Activated CD4-positive, alpha-beta memory T cell treated with anti-CD3 and anti-CD28 coated beads, Interleukin-2, amount 10 ng/mL, durations not matched to agents 7 days and 5 days (primary cell): ENCODE results near the gene KRTAP10-1. TPM values are rescaled to one million over a fixed set of nuclear protein-coding genes. Genes with fewer than 3 reads are reported as not detected.

Source experiments
- CTCF ChIA-PET: fragments of 350-600 bp; sonication (Branson Sonifier 250); formaldehyde crosslinking; loops from one replicate; lab custom pipeline; 2021; ENCODE audit warnings: antibody characterized with exemption, inconsistent platforms; lab: Charles Lee
- POLR2A ChIA-PET: fragments of 350-600 bp; sonication (Branson Sonifier 250); formaldehyde crosslinking; loops from one replicate; lab custom pipeline; 2021; ENCODE audit warnings: antibody characterized with exemption; lab: Charles Lee
- DNase-seq: peaks from one replicate; pipeline ENCODE4 v3.0.0-alpha.2; 2020
- H3K27ac Mint-ChIP-seq: one replicate; pipeline ENCODE4 v1.8.0; 2021; ENCODE audit warnings: mild to moderate bottlenecking, mixed read lengths
- H3K27me3 Mint-ChIP-seq: one replicate; pipeline ENCODE4 v1.8.0; 2021; ENCODE audit warnings: mixed read lengths
- H3K36me3 Mint-ChIP-seq: one replicate; pipeline ENCODE4 v1.8.0; 2021; ENCODE audit warnings: low read depth, mixed read lengths
- H3K4me1 Mint-ChIP-seq: one replicate; pipeline ENCODE4 v1.8.0; 2021; ENCODE audit warnings: mixed read lengths
- H3K4me3 Mint-ChIP-seq: one replicate; pipeline ENCODE4 v1.8.0; 2021; ENCODE audit warnings: mild to moderate bottlenecking, mixed read lengths
- H3K9me3 Mint-ChIP-seq: one replicate; pipeline ENCODE4 v1.8.0; 2021; ENCODE audit warnings: mixed read lengths
- total RNA-seq, 2 experiments: library from RNA; stranded (reverse); gene quantifications; one replicate each; pipeline ENCODE4 v1.2.3, GENCODE V29; 2021

Gene KRTAP10-1
- total RNA-seq, 2 experiments from 2014 or later, result not detected

DNA sequence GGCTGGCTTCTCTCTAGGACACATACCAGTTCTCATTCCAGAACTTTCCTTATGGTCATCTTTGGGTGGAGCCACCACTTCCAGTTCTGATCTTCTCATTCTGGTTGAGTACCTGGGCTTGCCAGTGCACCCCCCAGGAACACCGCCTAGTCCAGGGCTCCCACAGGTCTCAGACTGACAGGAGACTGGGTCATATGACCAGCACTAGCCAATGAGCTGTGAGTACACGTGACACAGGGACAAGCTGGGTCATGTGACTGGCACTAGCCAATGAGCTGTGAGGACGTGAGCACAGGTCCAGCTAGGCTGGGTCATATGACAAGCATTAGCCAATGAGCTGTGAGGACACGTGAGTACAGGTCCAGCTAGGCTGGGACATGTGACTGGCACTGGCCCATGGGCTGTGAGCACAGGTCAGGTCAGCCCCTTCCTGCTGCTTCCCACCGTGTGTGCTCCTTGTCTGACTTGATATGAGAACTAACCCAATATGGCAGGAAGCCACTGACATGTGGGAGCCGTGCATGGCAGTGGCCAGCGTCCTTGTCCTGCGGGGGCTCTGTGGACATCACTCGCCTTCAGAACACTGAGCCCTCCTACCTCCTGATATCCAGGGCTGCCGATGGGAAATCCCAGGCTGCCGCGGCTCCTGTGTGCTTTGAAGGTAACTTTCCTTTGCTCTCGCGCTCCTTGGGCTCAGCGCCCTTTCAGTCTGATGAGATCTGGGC, 22.7 kb downstream of the KRTAP10-1 start:
- H3K36me3 Mint-ChIP-seq, result no peaks in the 10 kb centered on the region
- H3K4me3 Mint-ChIP-seq, result no peak overlapping the region
- CTCF ChIA-PET, result interaction anchor here (1.1 kb wide), 1 partner anchor 276 kb away, joined by 3 read pairs; no protein-coding TSS in a partner anchor
- no peaks in the 10 kb centered on the region for H3K27me3 Mint-ChIP-seq
- H3K9me3 Mint-ChIP-seq, result no peaks in the 10 kb centered on the region
- POLR2A ChIA-PET, result no interaction called here
- no peak for DNase-seq
- H3K4me1 Mint-ChIP-seq, result no peaks in the 10 kb centered on the region
- no peak overlapping the region for H3K27ac Mint-ChIP-seq

GRCh38 chr21:44516828-44517174, 23.2 kb downstream of the KRTAP10-1 start:
- H3K9me3 Mint-ChIP-seq, result no peaks in the 10 kb centered on the region
- H3K4me1 Mint-ChIP-seq, result no peaks in the 10 kb centered on the region
- POLR2A ChIA-PET, result no interaction called here
- no peak for DNase-seq
- no peak overlapping the region for H3K27ac Mint-ChIP-seq
- H3K4me3 Mint-ChIP-seq, result no peak overlapping the region
- no peaks in the 10 kb centered on the region for H3K27me3 Mint-ChIP-seq
- no peaks in the 10 kb centered on the region for H3K36me3 Mint-ChIP-seq
- CTCF ChIA-PET, result no interaction called here

GRCh38 chr21:44516342-44516741, 23.7 kb downstream of the KRTAP10-1 start:
- H3K9me3 Mint-ChIP-seq, result no peaks in the 10 kb centered on the region

GRCh38 chr21:44515359-44516165, 24.4 kb downstream of the KRTAP10-1 start:
- Mint-ChIP-seq H3K27me3 (no peaks in the 10 kb centered on the region), H3K4me3 (no peak overlapping the region), H3K36me3 (no peaks in the 10 kb centered on the region), H3K4me1 (peaks cover 3% of the 10 kb centered on the region), H3K9me3 (no peaks in the 10 kb centered on the region), H3K27ac (no peak overlapping the region)
- POLR2A ChIA-PET, result no interaction called here
- DNase-seq, result no peak
- CTCF ChIA-PET, result interaction anchor here (2.0 kb wide), 1 partner anchor 278 kb away, joined by 10 read pairs; no protein-coding TSS in a partner anchor

More at GRCh38 chr21:44516342-44516741, 23.7 kb downstream of the KRTAP10-1 start:
- H3K4me3 Mint-ChIP-seq, result no peak overlapping the region
- H3K4me1 Mint-ChIP-seq, result no peaks in the 10 kb centered on the region
- no peak overlapping the region for H3K27ac Mint-ChIP-seq
- DNase-seq, result no peak
- ChIA-PET POLR2A (no interaction called here), CTCF (no interaction called here)
- no peaks in the 10 kb centered on the region for H3K27me3 Mint-ChIP-seq
- no peaks in the 10 kb centered on the region for H3K36me3 Mint-ChIP-seq

- no peaks in the 10 kb centered on the region for H3K27me3 Mint-ChIP-seq
- CTCF ChIA-PET, result interaction anchor here (2.0 kb wide), 1 partner anchor 279 kb away, joined by 10 read pairs; no protein-coding TSS in a partner anchor
Measured at GRCh38 chr21:44514746-44515358, 25.1 kb downstream of the KRTAP10-1 start.

DNA sequence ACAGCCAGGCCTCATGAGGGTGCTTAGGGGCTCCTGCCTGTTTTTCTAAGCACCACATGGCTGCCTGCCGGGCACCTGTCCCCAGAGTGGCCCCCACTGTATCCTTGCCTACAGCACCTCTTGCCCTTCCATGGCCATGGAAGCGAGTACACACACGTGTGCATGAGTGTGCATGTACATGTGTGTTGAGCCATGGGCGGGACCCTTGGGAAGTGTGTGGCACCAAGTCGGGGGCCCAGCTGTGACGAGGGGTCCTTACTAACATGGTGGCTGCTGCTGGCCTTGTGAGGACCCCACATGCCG, 25.8 kb downstream of the KRTAP10-1 start:
- Mint-ChIP-seq H3K4me1 (peaks cover 6% of the 10 kb centered on the region), H3K4me3 (no peak overlapping the region), H3K27me3 (no peaks in the 10 kb centered on the region), H3K9me3 (no peaks in the 10 kb centered on the region), H3K27ac (no peak overlapping the region), H3K36me3 (no peaks in the 10 kb centered on the region)
- ChIA-PET POLR2A (no interaction called here), CTCF (interaction anchor here (2.0 kb wide), 1 partner anchor 280 kb away, joined by 10 read pairs; no protein-coding TSS in a partner anchor)
- DNase-seq, result no peak

More at GRCh38 chr21:44514746-44515358, 25.1 kb downstream of the KRTAP10-1 start:
- Mint-ChIP-seq H3K4me3 (no peak overlapping the region), H3K9me3 (no peaks in the 10 kb centered on the region), H3K36me3 (no peaks in the 10 kb centered on the region), H3K4me1 (peaks cover 6% of the 10 kb centered on the region), H3K27ac (no peak overlapping the region)
- POLR2A ChIA-PET, result no interaction called here
- DNase-seq, result no peak

- Mint-ChIP-seq H3K36me3 (no peaks in the 10 kb centered on the region), H3K4me3 (no peak overlapping the region), H3K27ac (no peak overlapping the region), H3K9me3 (no peaks in the 10 kb centered on the region), H3K27me3 (no peaks in the 10 kb centered on the region), H3K4me1 (peaks cover 6% of the 10 kb centered on the region)
- CTCF ChIA-PET, result interaction anchor here (2.0 kb wide), 1 partner anchor 280 kb away, joined by 10 read pairs; no protein-coding TSS in a partner anchor
- no peak for DNase-seq
- POLR2A ChIA-PET, result interaction anchor here (1.2 kb wide), 1 partner anchor 226 kb away, joined by 3 read pairs; no protein-coding TSS in a partner anchor
Measured at GRCh38 chr21:44513389-44514217, 26.4 kb downstream of the KRTAP10-1 start.

DNA sequence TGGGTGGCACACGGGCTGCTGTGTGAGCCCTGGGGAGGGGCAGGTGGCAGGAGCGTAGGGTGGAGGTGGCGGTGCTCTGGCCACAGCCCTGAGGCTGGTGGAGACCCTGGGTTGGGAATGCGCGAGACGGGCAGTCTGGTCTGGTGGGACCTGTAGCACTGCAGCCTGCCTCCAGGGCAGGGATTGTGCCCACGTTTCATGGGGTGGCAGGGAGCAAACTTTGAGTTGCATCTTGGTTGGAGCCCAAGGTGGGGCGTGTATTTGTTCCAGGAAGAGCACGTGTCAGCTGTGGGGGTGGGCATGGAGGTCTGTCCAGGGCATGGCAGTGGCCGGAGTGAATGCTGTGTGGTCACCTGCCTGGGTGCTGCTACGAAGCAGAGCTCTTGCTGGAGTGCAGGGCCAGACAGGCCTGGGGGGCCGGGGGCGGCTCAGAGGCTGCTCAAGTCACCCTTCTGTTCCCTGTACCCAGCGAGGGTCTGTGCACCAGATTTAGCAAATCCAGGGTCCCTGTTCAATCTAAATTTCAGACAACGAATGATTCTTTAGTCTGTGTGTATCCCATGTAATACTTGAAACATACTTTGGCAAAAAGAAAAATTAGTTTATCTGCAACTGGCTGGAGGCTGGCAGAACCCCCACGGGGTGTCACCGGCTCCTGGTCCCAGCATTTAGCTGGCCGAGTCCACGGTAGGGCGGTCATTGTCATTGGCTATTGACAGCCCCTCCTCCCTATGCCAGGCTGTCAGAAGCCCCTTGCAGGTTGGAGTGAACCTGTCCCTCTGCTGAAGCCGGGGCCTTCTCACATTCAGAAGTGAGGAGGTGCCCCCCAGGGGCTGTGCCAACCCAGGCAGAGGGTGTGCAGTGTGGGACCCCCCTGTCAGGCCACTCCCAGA, 27.3 kb downstream of the KRTAP10-1 start:
- POLR2A ChIA-PET, result interaction anchor here (1.2 kb wide), 1 partner anchor 227 kb away, joined by 3 read pairs; no protein-coding TSS in a partner anchor
- CTCF ChIA-PET, result interaction anchor here (0.7 to 3.5 kb wide), 2 partner anchors 102 to 281 kb away, joined by 3 to 51 read pairs; no protein-coding TSS in a partner anchor
- no peaks in the 10 kb centered on the region for H3K36me3 Mint-ChIP-seq

DNA sequence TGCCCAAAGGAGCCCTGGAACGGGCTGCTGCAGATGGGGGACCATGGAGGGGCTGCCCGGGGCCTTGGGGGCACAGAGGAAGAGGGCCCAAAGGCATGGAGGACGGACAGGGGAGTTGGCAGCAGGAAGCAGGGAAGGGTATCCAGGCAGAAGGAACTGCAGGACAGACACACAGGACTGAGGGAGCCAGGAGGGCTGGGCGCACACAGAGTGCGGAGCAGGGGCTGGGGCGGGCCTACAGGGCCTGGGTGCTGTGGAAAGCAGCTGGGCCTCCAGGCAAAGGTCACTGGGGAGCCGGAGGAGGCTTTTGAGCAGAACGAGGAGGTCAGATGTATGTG, 28.1 kb downstream of the KRTAP10-1 start:
- Mint-ChIP-seq H3K4me3 (no peak overlapping the region), H3K4me1 (peaks cover 6% of the 10 kb centered on the region), H3K27ac (no peak overlapping the region), H3K27me3 (no peaks in the 10 kb centered on the region), H3K36me3 (no peaks in the 10 kb centered on the region), H3K9me3 (no peaks in the 10 kb centered on the region)
- CTCF ChIA-PET, result interaction anchor here (1.6 to 3.5 kb wide), 3 partner anchors 229 to 282 kb away, joined by 4 to 51 read pairs (median 15); no protein-coding TSS in a partner anchor
- POLR2A ChIA-PET, result no interaction called here
- DNase-seq, result no peak

More for the DNA sequence above, 27.3 kb downstream of the KRTAP10-1 start:
- Mint-ChIP-seq H3K4me1 (peaks cover 6% of the 10 kb centered on the region), H3K4me3 (no peak overlapping the region), H3K27ac (no peak overlapping the region), H3K9me3 (no peaks in the 10 kb centered on the region), H3K27me3 (no peaks in the 10 kb centered on the region)
- no peak for DNase-seq

DNA sequence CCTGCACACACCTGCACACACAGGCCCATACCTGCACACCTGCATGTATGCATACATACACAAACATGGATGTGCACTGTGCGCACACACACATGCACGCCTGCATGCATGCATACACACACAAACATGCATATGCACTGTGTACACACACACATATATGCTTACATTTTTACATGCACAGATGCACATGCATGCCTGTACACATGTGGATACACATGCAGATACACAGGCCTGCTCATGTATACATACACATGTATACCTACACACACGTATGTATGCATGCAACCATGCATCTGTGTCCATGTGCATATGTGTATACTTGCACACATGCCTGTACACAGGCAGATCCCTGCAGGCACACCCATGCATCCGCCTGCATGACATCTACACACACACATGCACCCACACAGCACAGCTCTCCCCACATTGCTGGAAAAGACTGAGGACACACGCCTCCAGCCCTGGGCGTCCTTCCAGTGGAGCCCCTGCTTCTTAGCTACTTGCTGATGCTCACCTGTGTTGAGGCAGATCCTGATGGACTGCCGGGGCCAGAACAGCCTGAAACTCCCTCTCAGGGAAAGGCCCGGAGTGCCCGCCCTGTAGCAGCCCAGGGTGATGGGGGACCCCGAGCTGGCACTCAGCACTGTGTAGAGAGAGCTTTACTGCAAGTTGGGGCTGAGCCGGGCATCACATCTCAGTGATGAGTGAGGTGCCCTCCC, 28.6 kb downstream of the KRTAP10-1 start:
- H3K27me3 Mint-ChIP-seq, result no peaks in the 10 kb centered on the region
- H3K27ac Mint-ChIP-seq, result no peak overlapping the region
- H3K36me3 Mint-ChIP-seq, result no peaks in the 10 kb centered on the region
- no peaks in the 10 kb centered on the region for H3K9me3 Mint-ChIP-seq
- CTCF ChIA-PET, result interaction anchor here (0.7 to 3.5 kb wide), 18 partner anchors 29 to 617 kb away, joined by 3 to 51 read pairs (median 4); partner anchors contain the start of genes KRTAP10-11 and UBE2G2
- POLR2A ChIA-PET, result no interaction called here
- peaks cover 6% of the 10 kb centered on the region for H3K4me1 Mint-ChIP-seq
- no peak for DNase-seq
- H3K4me3 Mint-ChIP-seq, result no peak overlapping the region
